Femur (tissue), 1 donor: Measurements from ENCODE around the gene SENP3.
A peak's percentile ranks its signal among the peaks of the same experiment; 100 is the strongest.

ENCODE experiments used
- DNase-seq: peaks from one replicate; pipeline ENCODE4 v3.0.0-alpha.2; 2017

Gene SENP3

DNA sequence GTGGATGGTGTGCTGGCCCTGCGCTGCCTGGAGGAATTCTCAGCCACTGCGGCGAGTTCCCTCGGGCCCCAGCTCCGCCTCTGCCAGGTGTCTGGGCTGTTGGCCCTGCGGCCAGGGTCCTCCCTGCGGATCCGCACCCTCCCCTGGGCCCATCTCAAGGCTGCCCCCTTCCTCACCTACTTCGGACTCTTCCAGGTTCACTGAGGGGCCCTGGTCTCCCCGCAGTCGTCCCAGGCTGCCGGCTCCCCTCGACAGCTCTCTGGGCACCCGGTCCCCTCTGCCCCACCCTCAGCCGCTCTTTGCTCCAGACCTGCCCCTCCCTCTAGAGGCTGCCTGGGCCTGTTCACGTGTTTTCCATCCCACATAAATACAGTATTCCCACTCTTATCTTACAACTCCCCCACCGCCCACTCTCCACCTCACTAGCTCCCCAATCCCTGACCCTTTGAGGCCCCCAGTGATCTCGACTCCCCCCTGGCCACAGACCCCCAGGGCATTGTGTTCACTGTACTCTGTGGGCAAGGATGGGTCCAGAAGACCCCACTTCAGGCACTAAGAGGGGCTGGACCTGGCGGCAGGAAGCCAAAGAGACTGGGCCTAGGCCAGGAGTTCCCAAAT lies 4.5 kb upstream of the SENP3 start:
- no peak for DNase-seq

DNA sequence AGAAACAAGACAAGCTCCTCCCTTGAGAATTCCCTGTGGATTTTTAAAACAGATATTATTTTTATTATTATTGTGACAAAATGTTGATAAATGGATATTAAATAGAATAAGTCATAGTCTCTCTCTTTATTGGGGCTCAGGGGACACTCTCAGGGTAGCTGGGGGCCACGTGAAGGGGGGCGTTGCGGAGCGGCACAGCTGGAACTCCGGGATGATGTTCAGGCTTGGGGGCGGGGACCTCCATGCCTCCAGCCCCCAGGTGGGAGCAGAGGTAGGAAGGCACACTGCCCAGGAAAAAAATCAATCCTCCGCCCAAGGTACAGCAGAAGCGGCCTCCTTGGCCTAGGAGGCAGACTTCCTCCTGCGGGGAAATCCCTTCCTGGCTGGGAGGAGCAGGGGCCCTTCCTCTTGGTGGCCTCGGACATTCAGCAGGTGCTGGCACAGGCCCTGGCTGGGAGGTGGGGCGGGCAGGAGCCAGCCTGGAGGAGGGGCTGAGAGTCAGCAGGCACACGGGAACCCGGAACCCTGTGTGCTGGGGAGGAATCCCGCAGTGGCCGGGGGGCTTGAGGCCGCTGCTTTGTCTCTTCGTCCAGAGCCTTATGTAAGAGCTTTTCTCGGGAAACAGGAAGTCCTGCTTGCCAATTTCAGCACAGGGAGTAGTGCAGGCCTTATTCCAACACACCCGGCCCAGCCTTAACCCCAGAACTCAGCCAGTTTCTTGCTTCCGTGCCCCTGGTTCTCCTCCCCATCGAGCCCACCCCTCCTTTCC lies 3.8 kb upstream of the SENP3 start:
- DNase-seq = peak; percentile 90

DNA sequence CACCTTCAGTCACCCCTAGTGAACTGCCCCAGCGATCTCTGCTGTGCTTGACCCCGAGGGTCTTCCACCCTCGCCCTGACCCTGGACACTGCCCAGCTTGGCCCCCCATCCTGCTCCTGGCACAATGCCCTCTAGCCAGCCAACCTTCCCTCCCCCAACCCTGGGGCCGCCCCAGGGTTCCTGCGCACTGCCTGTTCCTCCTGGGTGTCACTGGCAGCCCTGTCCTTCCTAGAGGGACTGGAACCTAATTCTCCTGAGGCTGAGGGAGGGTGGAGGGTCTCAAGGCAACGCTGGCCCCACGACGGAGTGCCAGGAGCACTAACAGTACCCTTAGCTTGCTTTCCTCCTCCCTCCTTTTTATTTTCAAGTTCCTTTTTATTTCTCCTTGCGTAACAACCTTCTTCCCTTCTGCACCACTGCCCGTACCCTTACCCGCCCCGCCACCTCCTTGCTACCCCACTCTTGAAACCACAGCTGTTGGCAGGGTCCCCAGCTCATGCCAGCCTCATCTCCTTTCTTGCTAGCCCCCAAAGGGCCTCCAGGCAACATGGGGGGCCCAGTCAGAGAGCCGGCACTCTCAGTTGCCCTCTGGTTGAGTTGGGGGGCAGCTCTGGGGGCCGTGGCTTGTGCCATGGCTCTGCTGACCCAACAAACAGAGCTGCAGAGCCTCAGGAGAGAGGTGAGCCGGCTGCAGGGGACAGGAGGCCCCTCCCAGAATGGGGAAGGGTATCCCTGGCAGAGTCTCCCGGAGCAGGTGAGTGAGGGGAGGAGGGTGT lies 3.0 kb upstream of the SENP3 start, which contains the start of gene TNFSF13:
Gene TNFSF13 (plus strand): TSS at position 207 of the 776 bp plus-strand sequence. CDS start 290 bp downstream, at position 497.
- DNase-seq = no peak

DNA sequence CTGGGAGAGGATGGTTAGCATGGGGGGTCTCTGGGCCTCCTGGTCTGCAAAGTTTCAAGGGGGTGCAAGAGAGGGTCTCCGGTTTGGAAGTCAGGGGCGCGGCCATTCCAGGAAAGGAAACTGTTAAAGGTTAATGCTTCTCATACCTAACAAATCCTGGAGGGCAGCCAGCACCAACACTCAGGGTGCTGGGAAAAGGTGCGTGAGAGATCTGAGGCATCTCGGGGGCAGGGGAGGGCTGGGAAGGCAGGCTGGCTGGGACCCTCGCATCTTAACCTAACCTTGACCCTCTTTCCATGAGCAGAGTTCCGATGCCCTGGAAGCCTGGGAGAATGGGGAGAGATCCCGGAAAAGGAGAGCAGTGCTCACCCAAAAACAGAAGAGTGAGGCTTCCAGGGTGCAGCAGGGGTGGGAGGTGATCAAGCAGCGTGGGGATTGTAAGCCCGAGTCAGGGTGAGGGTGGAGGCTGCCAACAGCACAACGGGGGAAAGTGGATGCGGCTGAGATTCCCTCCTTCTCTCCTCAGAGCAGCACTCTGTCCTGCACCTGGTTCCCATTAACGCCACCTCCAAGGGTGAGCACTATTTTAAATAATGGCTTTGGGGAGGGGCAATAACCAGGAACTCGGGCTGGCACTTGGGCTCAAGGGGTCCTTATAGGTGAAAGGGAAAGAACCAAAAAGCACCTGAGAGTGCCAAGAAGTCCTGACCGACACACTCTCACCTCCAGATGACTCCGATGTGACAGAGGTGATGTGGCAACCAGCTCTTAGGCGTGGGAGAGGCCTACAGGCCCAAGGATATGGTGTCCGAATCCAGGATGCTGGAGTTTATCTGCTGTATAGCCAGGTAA lies 2.2 kb upstream of the SENP3 start:
- DNase-seq = no peak

DNA sequence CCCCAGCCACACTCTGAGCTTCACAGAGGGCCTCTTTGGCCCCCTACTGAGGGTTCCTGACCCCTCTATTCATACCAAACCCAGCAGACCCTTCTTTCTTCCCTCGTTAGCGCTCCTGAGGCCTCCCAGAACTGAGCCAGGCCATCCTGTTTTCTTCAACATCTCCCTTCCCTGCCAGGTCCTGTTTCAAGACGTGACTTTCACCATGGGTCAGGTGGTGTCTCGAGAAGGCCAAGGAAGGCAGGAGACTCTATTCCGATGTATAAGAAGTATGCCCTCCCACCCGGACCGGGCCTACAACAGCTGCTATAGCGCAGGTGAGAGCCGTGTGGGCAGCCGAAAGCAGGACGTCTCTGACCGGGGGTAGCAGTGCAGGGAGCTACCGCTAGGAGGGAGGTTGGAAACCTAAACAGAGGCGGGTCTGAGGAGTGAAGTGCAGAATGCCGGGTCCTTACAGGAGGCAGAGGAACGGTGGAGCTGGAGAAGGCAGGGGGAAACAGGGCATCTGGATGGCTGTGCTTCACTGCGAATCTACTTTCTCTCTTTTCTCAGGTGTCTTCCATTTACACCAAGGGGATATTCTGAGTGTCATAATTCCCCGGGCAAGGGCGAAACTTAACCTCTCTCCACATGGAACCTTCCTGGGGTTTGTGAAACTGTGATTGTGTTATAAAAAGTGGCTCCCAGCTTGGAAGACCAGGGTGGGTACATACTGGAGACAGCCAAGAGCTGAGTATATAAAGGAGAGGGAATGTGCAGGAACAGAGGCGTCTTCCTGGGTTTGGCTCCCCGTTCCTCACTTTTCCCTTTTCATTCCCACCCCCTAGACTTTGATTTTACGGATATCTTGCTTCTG lies 1.3 kb upstream of the SENP3 start:
- DNase-seq = peak; percentile 75

DNA sequence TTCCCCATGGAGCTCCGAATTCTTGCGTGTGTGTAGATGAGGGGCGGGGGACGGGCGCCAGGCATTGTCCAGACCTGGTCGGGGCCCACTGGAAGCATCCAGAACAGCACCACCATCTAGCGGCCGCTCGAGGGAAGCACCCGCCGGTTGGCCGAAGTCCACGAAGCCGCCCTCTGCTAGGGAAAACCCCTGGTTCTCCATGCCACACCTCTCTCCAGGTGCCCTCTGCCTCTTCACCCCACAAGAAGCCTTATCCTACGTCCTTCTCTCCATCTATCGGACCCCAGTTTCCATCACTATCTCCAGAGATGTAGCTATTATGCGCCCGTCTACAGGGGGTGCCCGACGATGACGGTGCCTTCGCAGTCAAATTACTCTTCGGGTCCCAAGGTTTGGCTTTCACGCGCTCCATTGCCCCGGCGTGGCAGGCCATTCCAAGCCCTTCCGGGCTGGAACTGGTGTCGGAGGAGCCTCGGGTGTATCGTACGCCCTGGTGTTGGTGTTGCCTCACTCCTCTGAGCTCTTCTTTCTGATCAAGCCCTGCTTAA lies 617 bp upstream of the SENP3 start:
- DNase-seq = peak; percentile 95

DNA sequence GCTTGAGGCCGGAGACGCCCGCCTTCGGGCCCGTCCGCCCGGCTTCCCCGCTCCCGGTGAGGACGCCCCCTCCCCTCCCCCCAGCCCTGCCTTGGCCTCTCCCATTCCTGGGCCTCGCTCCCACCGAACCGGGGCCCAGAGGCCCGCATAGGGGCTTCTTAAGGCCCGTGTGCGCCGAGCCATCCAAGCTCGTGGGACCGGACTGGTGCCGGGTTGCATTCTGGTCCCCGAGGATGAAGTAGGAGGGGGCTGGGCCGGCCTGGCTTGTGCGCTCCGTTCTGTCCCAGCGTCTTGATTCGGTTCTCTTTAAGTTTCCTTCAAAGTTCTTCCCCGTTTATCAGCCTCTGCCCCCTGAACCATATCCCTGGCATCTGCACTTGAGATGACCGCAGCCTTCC lies 488 bp downstream of the SENP3 start:
- DNase-seq = no peak

DNA sequence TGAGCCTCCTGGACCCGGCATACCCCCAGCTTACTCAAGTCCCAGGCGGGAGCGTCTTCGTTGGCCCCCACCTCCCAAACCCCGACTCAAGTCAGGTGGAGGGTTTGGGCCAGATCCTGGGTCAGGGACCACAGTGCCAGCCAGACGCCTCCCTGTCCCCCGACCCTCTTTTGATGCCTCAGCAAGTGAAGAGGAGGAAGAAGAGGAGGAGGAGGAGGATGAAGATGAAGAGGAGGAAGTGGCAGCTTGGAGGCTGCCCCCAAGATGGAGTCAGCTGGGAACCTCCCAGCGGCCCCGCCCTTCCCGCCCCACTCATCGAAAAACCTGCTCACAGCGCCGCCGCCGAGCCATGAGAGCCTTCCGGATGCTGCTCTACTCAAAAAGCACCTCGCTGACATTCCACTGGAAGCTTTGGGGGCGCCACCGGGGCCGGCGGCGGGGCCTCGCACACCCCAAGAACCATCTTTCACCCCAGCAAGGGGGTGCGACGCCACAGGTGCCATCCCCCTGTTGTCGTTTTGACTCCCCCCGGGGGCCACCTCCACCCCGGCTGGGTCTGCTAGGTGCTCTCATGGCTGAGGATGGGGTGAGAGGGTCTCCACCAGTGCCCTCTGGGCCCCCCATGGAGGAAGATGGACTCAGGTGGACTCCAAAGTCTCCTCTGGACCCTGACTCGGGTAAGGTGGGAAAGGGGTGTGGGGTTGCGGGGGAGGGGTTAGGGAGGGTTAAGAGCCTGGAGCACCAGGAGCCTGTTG lies 1.6 kb downstream of the SENP3 start:
- DNase-seq = no peak

DNA sequence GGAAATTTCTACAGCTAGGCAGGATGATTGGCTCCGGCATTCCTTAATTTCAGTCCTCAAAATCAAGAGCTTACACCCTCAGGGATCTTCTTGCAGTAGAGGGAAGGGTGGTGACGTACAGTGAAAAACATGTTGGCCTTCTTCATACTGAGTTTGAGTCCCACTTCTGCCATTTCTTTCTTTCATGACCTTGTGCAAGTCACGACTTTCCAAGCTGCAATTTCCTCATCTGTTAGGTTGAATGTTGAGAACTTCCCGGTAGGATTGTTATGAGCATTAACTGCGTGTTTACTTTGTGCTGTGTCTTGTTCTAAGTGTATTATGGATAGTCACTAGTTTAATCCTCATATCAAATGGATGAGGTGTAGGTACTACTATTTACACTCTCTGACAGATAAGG lies 7.9 kb downstream of the SENP3 start:
- DNase-seq = no peak

DNA sequence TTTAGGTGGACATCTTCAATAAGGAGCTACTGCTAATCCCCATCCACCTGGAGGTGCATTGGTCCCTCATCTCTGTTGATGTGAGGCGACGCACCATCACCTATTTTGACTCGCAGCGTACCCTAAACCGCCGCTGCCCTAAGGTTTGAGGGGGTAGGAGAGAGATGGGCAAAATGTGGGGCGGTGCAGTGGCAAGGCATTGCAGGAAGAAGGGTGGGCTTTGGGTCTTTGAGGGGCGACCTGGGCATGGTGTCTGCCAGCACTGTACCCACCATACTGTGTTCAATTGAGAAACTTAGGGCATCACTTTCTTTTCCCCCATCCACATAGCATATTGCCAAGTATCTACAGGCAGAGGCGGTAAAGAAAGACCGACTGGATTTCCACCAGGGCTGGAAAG lies 8.6 kb downstream of the SENP3 start:
- no peak for DNase-seq

DNA sequence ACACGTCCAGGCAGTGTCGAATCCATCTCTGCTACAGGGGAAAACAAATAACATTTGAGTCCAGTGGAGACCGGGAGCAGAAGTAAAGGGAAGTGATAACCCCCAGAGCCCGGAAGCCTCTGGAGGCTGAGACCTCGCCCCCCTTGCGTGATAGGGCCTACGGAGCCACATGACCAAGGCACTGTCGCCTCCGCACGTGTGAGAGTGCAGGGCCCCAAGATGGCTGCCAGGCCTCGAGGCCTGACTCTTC lies 10.5 kb downstream of the SENP3 start:
- DNase-seq = no peak

DNA sequence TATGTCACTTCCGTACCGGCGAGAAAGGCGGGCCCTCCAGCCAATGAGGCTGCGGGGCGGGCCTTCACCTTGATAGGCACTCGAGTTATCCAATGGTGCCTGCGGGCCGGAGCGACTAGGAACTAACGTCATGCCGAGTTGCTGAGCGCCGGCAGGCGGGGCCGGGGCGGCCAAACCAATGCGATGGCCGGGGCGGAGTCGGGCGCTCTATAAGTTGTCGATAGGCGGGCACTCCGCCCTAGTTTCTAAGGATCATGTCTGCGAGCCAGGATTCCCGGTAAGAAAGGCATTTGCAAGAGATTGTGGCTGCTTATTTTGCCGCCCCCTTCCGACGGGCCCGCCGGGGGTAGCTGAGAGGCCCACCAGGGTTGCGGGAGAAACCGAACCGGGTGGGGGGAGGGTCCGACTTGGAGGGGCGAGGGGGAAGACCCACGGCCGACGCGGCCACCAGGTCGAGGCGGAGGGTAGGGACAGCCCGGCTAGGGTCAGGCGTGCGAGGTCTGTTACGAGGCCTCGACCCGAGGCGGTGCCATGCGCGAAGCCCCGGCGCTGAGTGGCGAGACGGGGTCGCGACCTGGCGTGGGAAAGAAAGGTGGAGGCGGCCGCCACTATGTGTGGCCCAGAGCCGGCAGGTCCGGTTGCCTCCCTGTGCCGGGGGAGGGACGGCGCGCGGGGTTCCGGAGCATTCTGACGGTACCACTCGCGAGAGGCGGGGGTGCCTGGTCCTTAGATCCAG lies 11.0 kb downstream of the SENP3 start:
- DNase-seq = peak; percentile 100

DNA sequence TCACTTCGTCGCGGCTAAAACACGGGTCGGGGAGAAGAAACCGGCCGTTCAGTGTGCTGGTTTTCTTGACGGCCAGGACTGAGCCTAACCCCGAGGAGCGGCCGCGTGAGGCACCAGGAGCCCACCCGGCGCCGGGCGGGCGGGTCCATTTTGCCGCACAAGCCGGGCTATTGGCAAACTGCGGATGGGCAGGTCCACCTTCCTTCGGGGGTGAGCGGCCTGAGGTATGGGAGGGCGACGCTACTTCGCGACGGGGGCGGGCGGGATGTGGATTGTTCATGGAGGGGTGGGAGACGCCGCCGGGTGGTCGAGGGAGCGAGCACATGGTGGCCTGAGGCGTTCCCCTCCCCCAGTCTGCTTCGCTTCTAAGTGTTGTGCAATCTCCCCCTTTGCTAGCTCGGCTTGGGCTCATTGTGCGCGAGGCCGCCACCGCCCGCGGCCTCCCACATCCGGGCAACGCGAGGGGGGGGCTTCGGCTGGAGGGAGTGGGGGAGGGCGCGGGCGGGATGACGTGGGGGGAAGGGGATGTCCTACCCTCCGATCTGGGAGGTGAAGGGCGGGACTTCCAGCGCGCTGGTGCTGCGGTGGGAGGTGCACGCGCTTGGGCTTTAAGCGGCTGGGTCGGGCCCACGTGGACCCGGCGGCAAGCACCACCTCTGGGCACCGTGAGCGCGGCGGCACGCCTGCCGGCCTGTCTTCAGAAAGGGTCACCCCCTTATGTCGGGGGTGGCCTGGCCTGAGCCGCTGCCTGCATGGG lies 11.8 kb downstream of the SENP3 start:
- peak; percentile 95 for DNase-seq

DNA sequence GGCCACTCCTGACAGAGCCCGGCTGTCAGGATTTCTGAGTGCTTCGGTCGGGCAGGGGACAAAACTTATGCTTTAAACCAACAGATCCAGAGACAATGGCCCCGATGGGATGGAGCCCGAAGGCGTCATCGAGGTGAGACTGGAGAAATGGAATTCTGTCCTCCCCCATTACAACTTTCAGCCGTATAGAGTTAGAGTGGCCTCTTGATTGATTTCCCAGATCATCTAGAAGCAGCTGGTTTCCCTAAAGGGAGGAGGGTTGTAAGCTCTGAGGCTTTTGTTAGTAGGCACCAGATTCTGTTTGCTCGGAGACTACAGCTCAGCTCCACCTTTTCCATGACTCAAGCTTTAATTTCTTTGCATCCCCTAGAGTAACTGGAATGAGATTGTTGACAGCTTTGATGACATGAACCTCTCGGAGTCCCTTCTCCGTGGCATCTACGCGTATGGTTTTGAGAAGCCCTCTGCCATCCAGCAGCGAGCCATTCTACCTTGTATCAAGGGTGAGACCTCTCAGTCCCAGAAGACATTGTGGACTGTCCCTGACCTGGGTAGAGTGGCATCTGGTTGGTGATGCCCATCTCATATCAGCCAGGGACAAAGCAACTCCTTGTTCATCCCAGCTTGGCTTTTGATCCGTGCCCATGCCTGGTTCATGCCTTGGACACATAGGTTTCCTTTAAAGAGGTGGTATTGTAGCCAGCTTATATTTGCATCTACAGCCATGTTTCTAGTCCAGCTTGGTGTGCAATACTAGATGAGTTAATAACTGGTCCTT lies 12.6 kb downstream of the SENP3 start:
- DNase-seq = no peak

DNA sequence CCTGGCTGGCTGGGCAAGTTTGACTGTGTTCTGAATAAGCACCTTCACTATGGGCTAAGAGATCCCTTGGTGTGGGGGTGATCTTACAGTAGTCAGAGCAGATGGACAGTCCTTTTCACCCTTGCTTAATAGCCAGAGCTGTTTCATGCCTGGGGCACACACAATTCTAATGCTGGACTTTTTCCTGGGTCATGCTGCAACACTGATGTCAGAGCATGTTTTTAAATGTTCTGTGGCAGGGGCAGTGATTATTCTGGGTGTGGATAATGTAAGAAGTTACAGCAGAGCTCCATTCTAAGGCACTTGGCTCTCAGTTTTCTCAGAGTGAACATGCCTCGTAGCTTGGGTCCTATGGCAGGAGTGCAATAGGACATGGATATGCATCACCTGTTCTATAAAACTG lies 13.8 kb downstream of the SENP3 start:
- DNase-seq = no peak

DNA sequence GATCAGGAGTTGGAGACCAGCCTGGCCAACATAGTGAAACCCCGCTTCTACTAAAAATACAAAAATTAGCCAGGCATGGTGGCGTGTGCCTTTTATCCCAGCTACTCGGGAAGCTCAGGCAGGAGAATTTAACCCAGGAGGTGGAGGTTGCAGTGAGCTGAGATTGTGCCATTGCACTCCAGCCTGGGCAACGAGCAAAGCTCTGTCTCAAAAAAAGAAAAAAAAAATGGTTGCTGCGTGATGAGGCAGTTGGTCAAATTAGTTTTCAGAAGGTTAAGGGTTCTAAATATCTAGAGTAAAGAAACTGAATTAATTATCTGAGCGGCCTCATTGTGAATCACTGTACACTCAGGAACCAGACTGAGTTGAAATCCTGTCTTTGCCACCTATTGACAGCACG lies 14.2 kb downstream of the SENP3 start:
- DNase-seq = no peak

DNA sequence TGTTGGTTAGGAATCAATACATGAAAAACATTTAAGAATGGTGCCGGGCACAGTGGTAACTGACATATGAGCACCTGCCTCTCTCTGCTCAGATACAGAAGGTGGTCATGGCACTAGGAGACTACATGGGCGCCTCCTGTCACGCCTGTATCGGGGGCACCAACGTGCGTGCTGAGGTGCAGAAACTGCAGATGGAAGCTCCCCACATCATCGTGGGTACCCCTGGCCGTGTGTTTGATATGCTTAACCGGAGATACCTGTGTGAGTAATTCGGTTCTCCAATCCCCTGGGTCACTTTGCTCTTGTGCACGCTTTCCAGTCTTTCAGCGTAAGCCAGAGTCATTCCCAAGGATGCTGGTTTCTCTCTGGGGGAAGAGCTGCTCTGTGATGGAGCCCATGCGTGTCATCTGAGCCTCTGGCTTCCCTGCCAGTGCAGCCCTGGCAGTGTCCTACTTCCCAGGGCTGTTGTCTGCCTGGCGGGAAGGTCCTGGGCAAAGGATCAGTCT lies 14.8 kb downstream of the SENP3 start:
- DNase-seq = no peak
